GM21619 (cell line): ENCODE measurements around the gene E4F1.

Experiments used
- ATAC-seq: cut with Tn5 transposase; IDR thresholded peaks from one replicate; pipeline ENCODE4 v1.9.1; 2021; ENCODE audit not compliant: unreplicated experiment

E4F1 gene

DNA sequence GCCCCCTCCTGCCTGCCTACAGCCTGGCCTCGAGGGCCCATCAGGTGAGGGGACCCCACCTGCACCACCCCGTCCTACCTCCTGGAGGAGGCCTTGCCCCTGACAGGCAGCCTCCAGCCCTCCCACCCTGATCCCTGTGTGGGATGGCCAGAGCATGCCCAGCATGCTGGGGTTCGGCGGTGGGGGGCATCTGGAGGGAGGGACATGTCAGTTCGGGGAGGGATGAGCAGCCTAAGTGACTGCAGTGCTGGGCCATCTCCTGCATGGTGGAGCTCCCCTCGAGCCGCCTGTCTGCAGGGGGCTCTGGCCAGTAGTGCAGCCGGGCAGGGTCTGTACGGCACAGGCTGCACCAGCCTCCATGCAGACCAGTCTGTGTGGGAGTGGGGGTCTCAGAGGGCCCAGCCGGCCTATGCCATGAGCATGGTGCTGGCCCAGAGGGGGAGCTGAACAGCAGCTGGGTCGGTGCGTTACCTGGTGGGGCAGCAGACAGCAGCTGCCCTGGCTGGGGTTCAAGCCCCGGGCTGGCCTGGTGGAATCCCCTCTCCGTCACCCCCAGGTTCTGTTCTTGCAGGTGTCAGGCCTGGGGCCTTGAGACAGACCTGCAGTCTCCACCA is 48.6 kb downstream of the E4F1 start:
- ATAC-seq = no peak

DNA sequence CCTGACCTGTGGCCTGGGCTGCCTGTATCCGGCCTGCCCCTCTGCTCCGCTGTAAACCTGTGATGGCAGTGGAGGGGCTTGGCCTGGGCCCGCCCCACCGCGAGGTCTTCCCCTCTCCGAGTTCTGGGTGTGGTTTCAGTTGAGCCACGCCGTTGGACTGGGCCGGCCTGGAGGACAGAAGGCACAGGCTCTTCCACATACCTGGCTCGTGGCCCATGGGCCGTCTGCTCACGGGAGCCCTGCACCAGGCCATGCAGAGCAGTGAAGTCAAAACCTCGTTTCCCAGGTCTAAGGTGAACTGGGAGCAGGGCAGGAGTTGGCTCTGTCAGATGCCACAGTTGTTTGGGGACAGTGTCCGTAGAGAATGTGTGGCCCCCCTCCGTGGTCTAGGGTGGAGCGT is 50.1 kb downstream of the E4F1 start:
- no peak for ATAC-seq

DNA sequence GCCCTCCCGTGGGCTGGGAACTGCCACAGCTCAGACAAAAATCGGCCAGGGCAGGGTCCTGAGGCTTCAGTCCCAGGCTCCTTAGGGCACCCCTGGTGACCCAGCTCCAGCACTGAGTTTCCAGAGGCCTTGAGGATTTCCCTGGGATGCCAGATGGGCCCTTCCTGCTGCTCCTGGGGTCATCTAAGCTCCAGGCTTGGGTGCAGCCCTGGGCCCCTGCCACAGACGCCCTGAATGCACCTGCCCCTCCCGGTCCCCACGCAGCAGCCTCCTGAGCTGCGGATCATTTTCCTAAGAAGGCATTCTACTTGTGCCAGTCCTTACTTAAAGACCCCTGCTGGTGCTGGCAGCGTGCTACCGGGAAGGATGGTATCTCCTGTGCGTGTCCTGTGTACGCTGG is 50.5 kb downstream of the E4F1 start:
- no peak for ATAC-seq

DNA sequence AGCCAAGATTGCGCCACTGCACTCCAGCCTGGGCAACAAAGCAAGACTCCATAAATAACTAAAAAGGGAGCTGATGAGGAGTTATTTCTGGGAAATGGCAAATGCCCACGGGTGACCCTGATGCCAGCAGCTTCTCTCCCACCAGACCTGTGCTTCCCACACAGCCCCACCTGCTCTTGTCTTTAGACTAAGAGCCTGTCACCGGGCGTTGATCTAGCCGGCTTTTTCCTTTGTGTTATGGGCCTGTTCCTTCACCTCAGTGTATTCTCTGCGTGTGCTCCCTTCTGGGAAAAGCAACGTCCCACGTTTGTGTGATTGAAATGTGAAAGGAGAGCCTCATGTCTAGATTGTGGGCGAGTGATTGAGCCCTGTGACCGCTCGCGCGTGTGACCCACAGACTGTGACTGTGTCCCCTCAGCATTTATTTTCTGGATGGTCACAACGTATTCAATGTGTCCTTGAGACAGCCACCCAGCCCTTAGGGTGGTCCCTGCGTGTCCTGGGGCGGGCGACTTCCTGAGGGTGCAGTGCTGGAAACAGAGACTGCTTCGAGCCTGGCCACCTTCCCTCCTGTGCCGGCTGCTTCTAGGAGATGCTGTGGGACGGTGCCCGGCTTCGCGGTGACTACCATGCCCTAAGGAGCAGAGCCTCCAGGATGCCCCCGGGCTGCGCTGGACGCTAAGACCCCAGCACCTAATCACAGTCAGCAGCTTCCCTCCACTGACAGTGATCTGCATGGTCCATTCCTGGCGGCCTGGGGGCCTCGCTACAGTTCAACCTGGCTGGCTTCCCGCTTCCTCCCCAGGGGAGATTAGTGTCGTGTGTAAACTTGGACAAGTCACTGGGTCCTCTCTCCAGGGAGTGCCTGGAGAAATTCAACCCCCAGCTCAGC is 52.3 kb downstream of the E4F1 start:
- ATAC-seq = no peak

DNA sequence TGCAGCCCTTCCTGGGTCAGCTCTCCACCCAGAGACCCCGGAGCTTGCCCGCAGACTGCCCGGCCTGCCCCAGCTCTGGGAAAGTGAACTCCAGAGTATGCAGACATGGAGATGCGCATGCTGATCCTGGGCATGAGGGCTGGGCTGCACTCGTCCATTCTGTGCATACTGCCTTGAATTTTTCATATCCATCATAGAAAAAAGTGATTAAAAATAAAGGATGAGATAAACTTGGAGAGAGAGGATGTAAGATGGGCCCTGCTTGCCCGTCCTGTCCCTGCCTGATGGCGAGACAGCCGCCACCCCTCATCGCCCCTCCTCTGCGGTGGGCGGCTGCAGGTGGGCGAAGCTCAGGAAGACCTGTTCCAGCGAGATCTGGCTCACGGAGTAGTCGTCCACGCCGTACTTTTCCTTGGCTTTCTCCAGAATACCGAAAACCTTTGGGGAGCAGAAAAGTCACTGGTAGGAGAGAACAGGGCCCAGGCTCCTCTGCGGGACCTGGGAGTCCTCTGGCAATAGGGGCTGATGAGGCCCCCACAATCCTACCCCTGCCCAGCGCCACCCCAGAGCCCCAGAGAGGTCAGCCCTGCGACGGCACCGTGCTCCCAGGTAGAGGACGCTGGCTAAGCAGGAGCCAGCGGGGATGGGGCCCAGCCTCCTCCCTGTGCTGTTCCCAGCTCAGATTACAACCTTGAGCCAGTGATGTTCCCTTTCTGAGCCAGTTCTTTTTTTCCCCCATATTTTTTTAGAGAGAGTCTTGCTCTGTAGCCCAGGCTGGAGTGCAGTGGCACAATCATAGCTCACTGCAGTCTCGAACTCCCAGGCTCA is 53.2 kb downstream of the E4F1 start:
- ATAC-seq = no peak

DNA sequence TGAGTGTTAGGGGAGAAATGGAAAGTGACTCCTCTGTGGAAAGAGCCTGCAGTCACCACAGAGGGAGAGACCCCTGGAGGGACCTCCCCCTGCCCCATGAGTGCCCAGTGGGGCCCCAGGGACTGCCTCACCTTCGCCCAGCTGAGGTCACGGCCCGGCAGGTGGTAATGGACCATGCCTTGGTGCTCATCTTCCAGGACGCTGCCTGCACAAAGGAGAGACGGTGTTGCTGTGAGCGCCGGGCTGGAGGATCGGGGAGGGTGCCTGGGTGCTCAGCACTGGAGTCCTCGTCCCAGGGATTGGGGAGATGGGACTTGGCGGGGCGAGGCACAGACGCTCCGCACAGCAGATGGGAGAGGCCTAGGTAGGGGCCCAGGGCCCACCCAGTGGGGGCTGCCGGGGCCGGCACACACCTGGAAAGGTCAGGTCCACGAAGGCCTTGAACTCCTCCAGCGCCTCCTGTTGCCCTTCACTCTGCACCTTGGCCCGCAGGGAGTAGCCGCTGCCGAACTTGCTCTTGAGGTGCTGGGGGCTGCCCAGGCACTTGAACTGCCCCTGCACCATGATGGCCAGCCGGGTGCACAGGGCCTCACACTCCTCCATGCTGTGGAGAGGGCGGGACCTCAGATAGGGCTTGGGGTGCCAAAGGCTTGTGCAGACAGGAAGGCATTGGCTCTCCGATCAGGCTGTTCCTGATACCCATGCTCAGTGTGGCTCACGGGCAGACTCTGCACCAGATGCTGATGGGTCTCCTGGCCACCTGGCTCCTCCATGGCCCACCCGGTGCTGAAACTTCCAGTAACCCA is 54.3 kb downstream of the E4F1 start:
- ATAC-seq = no peak

DNA sequence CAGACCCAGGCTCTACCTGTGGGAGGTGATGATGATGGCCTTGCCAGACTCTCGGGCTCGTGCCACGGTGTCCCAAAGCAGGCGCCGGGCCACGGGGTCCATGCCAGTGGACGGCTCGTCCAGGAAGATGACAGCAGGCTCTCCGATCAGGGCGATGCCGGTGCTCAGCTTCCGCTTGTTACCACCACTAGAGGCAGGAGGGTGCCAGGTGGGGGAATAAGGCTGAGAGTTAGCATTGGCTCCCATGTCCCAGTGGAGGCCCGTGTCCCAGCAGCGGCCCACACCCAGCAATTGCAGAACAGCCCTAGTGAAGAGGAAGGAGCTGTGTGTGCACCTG is 54.8 kb downstream of the E4F1 start:
- no peak for ATAC-seq

DNA sequence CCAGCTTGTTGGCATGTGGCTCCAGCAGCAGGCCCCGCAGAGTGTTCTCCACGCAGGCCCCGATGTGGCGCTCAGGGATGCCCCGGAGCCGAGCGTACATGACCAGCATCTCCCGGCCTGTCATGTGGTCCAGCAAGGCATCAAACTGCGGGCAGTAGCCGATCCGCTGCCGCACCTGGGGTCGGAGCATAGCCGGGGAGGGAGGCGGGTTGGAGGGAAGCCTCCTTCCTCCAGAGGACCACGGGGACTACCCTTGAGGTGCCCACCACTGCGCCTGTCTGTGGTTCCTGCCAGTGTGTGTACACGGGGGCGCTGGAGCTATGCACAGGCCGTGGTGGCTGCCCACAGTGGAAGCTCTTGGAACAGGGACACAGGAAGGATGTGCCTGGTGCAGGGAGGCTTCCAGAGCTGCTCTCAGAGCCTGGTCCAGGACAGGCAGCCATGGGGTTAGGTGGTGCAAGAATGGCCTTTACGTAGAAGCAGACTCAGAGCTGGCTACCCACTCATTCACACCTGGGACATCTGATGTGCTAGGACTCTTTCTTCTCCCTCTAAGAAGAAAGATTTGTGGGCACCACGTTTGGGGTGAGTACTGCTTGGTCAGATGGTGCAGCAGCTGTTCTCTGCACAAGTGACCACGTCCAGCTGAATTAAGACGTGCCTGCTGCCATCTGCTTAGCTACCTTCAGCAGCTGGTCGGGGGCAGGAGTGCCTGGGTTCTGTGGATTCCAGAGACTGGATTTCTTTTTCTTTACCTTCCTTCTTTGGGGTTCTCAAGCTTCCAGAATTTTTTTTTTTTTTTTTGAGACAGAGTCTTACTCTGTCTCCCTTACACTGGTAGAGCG is 55.8 kb downstream of the E4F1 start:
- ATAC-seq = no peak

DNA sequence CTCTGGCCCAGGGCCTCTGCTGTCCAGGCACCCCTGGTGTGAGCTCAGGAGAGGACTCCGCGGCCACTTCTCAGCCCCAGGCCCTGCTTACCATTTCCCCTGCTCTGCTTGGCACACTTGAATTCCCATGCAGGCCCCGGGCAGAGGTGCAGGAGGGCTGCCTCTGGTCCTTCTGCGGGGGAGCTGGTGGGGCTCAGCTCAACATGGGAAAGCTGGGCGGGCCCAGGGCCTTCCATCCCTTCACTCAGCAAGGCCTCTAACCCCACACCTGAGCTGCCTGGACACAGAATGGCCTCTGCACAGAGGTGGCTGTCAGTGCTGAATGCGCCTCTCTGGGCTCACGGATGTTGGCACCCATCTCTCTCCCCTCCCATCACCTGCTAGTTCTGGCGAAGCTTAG is 57.1 kb downstream of the E4F1 start:
- ATAC-seq = no peak

DNA sequence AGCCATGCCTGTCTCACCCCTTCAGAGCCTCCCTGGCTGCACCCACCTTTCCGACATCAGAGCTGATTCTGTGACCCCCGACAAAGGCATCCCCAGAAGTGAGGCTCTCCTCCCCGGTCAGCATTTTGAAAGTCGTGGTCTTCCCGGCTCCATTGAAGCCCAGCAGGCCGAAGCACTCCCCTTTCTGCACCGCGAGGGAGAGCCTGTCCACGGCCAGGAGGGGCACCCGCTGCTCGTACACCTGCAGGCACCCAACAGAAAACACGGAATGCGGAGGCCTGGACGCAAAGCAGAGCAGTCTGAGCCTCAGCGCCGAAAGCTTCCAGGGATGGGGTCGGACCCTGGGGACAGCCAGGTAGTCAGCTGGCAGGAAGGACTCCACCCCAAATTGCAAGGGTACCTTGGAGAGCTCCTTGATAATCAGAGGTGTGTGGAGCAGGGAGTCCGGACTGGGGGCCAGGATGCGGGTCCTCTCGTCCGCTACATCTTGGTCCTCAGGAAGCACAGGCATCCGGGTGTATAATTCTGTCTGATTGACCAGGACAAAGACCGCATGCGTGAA is 57.7 kb downstream of the E4F1 start:
- ATAC-seq = no peak

DNA sequence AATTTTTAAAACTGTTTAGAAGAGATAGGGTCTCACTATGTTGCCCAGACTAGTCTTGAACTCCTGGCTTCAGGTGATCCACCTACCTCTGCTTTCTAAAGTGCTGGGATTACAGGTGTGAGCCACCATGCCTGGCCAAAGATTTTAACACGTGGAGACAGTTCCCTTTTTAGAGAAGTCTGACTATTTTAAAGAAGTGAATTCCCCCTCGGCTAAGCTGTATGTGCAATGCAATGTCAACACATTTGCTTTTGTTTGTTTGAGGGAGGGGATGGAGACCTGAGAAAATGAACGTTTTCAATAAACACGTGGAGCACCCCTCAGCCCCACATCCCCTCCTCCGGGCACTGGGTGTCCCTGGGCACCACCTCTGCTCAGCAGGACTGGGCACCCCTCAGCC is 58.9 kb downstream of the E4F1 start:
- no peak for ATAC-seq

DNA sequence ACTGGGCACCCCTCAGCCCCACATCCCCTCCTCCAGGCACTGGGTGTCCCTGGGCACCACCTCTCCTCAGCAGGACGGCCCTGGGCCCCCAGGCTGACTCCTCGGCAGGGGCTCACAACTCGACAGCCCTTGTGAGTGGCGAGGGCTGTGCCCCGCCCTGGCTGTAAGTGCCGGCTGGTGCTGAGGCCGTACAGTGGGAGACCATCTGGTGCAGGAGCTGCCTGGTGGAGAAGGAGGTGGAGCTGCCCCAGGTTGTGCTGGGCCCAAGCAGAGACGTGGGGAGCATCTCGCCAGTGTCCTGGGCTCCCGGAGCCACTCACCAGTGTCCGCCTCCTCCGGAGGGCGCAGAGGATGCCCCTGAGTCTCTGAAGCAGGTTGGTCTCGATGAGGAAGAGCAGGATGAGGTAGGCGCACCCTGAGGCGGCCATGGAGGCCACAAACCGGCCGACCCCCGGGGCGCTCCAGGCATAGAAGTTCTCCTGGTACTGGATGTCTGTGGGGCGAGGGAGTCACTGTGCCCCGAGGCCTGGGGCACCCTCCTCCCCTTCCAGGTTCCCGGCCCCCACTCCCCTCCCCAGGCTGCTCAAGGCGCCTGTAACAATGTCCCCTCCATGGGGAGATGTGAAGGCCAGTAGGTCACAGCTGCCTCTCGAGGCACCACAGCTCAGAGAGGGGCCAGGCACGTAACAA is 59.6 kb downstream of the E4F1 start:
- ATAC-seq = no peak

DNA sequence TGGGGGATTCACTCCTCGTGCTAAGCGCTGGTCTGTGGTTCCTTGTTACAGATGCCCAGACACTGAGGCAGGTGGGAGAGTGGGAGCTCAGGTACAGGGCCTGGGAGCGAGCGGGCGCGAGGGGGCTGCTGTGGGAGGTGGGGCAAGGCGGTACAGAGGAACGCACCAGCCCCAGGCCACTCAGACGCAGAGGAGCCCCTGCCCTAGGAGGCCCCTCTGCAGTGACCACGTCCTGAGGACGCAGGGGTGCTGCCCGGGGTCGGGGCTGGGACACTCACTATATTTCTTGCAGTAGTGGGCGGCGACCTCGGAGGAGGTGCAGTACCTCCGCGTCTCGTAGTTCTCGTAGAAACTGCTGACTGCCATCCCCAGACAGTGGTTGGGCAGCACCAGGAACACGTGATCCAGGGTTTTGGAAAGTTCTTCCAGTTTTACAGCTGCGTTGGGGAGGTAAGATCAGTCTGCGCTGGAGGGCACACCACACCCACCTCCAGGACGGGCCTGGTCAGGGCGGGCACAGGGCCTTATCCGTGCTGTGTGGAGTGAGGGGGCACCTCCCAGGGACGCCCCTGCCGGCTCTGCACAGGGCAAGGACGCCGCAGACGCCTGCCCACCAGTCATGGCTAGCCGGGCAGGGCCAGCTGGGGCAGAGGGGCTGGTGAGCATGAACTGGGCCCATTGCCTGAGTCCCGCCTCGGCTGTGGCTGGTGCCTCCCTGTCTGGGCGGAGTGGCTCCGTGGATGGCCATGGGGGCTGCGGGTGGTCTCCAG is 60.8 kb downstream of the E4F1 start:
- ATAC-seq = no peak

DNA sequence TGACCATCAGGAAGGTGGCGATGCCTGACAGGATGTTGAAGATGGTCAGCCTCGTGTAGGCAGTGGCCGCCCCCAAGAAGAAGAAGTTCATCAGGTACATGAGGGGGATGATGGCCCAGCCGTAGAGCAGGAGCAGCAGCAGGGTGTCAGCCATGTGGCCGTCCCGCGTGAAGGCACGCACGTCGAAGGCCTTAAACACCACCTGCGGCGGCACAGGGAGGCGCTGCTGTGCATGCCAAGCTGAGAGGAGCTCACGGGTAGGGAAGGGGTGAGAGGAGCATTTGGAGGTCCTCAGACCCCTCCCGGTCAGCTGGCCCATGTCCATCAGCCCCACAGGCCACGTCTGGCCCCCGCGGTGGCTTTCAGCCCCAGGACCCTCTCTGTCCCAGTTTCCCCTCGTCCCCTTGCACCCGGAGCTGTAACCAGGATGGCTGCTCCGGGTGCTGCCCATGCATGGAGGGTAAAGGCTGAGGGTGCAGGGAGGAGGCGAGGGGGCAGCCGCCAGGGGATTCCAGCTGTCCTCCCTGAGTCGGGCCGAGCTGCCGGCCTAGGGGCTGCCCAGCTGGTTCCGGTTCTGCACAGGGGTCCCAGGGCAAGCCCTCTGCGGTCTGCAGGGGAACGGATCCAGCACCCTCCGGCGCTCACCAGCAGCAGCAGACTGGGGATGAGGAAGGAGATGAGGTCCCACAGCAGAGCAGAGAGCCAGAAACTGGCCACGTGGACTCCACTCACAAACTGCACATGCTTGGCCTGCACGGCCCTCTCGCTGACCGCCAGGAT is 61.6 kb downstream of the E4F1 start:
- no peak for ATAC-seq
